CD4-positive, CD25-positive, alpha-beta regulatory T cell (primary cell): ENCODE data around the gene SGMS2. TPM values are rescaled to one million over a fixed set of nuclear protein-coding genes. Genes with fewer than 3 reads are reported as not detected.

Experiments used
- ATAC-seq, 2 donors: fragments of 150-1000 bp; cut with Tn5 transposase; one replicate each; pipeline ENCODE4 v1.10.0; 2021; ENCODE audit warnings: low read depth in 2 of 2, moderate number of reproducible peaks in 2 of 2, moderate library complexity in 1 of 2
- DNase-seq, 3 donors: peaks; one replicate each; pipeline versions ENCODE4 v3.0.0 to v3.0.0-alpha.2; 2012 to 2022; ENCODE audit warnings: mixed read lengths in 1 of 3
- H3K27ac ChIP-seq: one replicate; pipeline ENCODE4 v1.7.0; 2013; ENCODE audit warnings: mild to moderate bottlenecking, low read length; ENCODE audit not compliant: insufficient read depth, poor library complexity, severe bottlenecking
- H3K27me3 ChIP-seq: one replicate; pipeline ENCODE4 v1.7.0; 2013; ENCODE audit warnings: low read length; ENCODE audit not compliant: control insufficient read depth, insufficient read depth
- H3K36me3 ChIP-seq: one replicate; pipeline ENCODE4 v1.7.0; 2013; ENCODE audit warnings: mild to moderate bottlenecking, low read length, moderate library complexity; ENCODE audit not compliant: control insufficient read depth, insufficient read depth
- H3K4me1 ChIP-seq: 2 replicates; pipeline ENCODE4 v1.7.0; 2013; ENCODE audit warnings: mild to moderate bottlenecking, low read length; ENCODE audit not compliant: insufficient read depth, control insufficient read depth, poor library complexity, severe bottlenecking
- H3K4me3 ChIP-seq: one replicate; pipeline ENCODE4 v1.7.0; 2013; ENCODE audit warnings: low read depth, mild to moderate bottlenecking, low read length, moderate library complexity
- H3K9me3 ChIP-seq, 2 experiments: 1 replicate in 1 of 2; 2 replicates in 1 of 2; pipeline ENCODE4 v1.7.0; 2013; ENCODE audit warnings: low read length in 2 of 2, mild to moderate bottlenecking in 1 of 2, moderate library complexity in 1 of 2; ENCODE audit not compliant: control insufficient read depth in 2 of 2
- H3K27ac Mint-ChIP-seq, 3 donors: one replicate each; pipeline ENCODE4 v1.8.0; 2020 to 2022; ENCODE audit warnings: mild to moderate bottlenecking in 3 of 3, mixed read lengths in 3 of 3, moderate library complexity in 2 of 3
- H3K27me3 Mint-ChIP-seq: one replicate; pipeline ENCODE4 v1.8.0; 2022; ENCODE audit warnings: mild to moderate bottlenecking, mixed read lengths
- H3K36me3 Mint-ChIP-seq: one replicate; pipeline ENCODE4 v1.8.0; 2020; ENCODE audit warnings: mixed read lengths
- H3K4me1 Mint-ChIP-seq, 4 donors: one replicate each; pipeline ENCODE4 v1.8.0; 2020 to 2022; ENCODE audit warnings: mixed read lengths in 4 of 4, mild to moderate bottlenecking in 1 of 4
- H3K4me3 Mint-ChIP-seq, 4 donors: one replicate each; pipeline ENCODE4 v1.8.0; 2020 to 2022; ENCODE audit warnings: mild to moderate bottlenecking in 4 of 4, mixed read lengths in 4 of 4, moderate library complexity in 3 of 4
- H3K9me3 Mint-ChIP-seq, 7 donors: one replicate each; pipeline ENCODE4 v1.8.0; 2020 to 2022; ENCODE audit warnings: mixed read lengths in 7 of 7, mild to moderate bottlenecking in 3 of 7, moderate library complexity in 2 of 7
- polyA plus RNA-seq, 4 donors: library from polyadenylated mRNA; unstranded; fragments of 300-500 nt; fragmentation: Illumina TruSeq; gene quantifications; one replicate each; pipeline ENCODE4 v1.2.3, GENCODE V29; 2021
- total RNA-seq: library from RNA; stranded (reverse); gene quantifications from one replicate; pipeline ENCODE4 v1.2.3, GENCODE V29; 2022

The SGMS2 gene
- total and polyA plus RNA-seq, 5 donors from 2014 or later = not detected

DNA sequence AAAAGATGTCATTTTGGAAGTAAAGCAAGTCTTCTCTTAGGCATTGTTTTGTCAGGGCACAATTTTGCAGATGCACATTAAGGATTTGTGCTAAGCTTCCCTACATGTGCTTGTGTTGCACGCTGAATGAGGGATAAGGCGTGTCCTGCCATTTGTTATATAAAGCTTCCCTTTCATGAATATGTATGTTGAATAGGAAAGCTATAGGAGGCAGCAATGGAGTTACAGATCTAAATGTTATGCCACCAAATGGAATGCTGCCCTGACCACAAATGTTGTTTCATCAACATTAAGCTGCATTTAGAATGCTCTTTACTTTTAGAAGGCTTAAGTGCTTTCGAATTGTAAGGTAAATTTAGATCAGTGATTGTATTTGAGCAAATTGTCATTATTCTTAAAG lies 20.9 kb downstream of the SGMS2 start:
- Histone ChIP-seq H3K27me3 (no peaks in the 10 kb centered on the region), H3K36me3 (no peaks in the 10 kb centered on the region), H3K27ac (no peak overlapping the region), H3K9me3 (no peaks in the 10 kb centered on the region), H3K4me1 (no peaks in the 10 kb centered on the region), H3K4me3 (no peak overlapping the region)
- DNase-seq (no peak), ATAC-seq (no peak)
- Mint-ChIP-seq H3K27ac (no peak overlapping the region), H3K9me3 (peaks cover 0 to 2% (median 0%) of the 10 kb centered on the region in 7 donors), H3K4me3 (no peak overlapping the region), H3K27me3 (peaks cover 11% of the 10 kb centered on the region), H3K36me3 (no peaks in the 10 kb centered on the region), H3K4me1 (no peaks in the 10 kb centered on the region)

GRCh38 chr4:107850438-107850837 lies 25.7 kb downstream of the SGMS2 start:
- peaks cover 0 to 2% (median 0%) of the 10 kb centered on the region in 7 donors for H3K9me3 Mint-ChIP-seq
- Histone ChIP-seq H3K36me3 (no peaks in the 10 kb centered on the region), H3K27me3 (peaks cover 2% of the 10 kb centered on the region), H3K9me3 (no peaks in the 10 kb centered on the region), H3K4me1 (no peaks in the 10 kb centered on the region), H3K27ac (no peak overlapping the region), H3K4me3 (no peak overlapping the region)
- ATAC-seq (no peak), DNase-seq (no peak)
- no peaks in the 10 kb centered on the region for H3K36me3 Mint-ChIP-seq
- no peak overlapping the region for H3K4me3 Mint-ChIP-seq
- no peak overlapping the region for H3K27ac Mint-ChIP-seq
- peaks cover 13% of the 10 kb centered on the region for H3K27me3 Mint-ChIP-seq
- H3K4me1 Mint-ChIP-seq = no peaks in the 10 kb centered on the region

GRCh38 chr4:107853444-107854355 lies 29.0 kb downstream of the SGMS2 start:
- no peaks in the 10 kb centered on the region for H3K4me1 Mint-ChIP-seq
- H3K27me3 Mint-ChIP-seq = peaks cover 16% of the 10 kb centered on the region
- no peak overlapping the region for H3K27ac Mint-ChIP-seq
- peaks cover 2% of the 10 kb centered on the region for H3K27me3 ChIP-seq
- DNase-seq (no peak), ATAC-seq (no peak)
- H3K4me1 ChIP-seq = no peaks in the 10 kb centered on the region
- H3K4me3 ChIP-seq = no peak overlapping the region
- no peak overlapping the region for H3K4me3 Mint-ChIP-seq
- H3K27ac ChIP-seq = no peak overlapping the region
- no peaks in the 10 kb centered on the region for H3K36me3 Mint-ChIP-seq
- no peaks in the 10 kb centered on the region for H3K36me3 ChIP-seq
- H3K9me3 ChIP-seq = no peaks in the 10 kb centered on the region
- H3K9me3 Mint-ChIP-seq = no peaks in the 10 kb centered on the region

DNA sequence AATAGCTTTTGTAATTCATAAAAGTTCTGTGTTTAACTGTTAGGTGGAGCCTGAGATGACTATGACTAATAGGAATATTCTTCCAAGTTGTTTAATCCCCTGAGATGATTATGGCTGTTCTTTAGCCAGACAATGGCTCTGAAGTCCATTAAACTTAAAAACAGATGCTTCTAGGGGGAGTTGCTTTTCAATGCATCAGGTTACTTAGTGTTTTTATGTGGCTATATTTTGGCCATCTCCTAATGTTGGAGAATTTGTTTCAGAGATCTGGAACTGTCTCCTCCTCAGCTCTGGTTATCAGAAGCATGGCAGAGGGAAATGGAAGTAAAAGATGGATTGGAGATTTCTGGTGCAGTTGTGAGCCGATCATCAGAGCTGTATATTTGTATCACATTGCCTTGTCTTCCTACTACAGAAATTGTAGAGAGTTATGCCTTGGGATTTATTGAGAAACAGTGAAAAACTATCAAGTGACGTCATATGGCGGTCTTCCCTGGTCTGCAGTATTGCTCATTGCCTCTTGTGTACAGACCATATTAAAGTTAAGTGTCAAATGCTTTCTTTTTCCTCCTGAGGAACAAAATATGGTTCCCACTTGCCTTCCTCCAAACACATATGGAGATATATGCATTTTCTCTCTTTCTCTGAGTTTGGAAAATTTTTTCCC lies 29.8 kb downstream of the SGMS2 start:
- H3K9me3 ChIP-seq = no peaks in the 10 kb centered on the region
- H3K4me3 ChIP-seq = no peak overlapping the region
- H3K4me1 ChIP-seq = no peaks in the 10 kb centered on the region
- Mint-ChIP-seq H3K4me1 (no peaks in the 10 kb centered on the region), H3K9me3 (no peaks in the 10 kb centered on the region), H3K4me3 (no peak overlapping the region), H3K27me3 (peaks cover 16% of the 10 kb centered on the region), H3K27ac (no peak overlapping the region), H3K36me3 (no peaks in the 10 kb centered on the region)
- no peak overlapping the region for H3K27ac ChIP-seq
- H3K36me3 ChIP-seq = no peaks in the 10 kb centered on the region
- no peak for DNase-seq
- ATAC-seq = no peak
- H3K27me3 ChIP-seq = peaks cover 2% of the 10 kb centered on the region

GRCh38 chr4:107855723-107856122 lies 31.0 kb downstream of the SGMS2 start:
- Mint-ChIP-seq H3K36me3 (no peaks in the 10 kb centered on the region), H3K27me3 (peaks cover 16% of the 10 kb centered on the region), H3K9me3 (no peaks in the 10 kb centered on the region), H3K4me1 (no peaks in the 10 kb centered on the region), H3K27ac (no peak overlapping the region), H3K4me3 (no peak overlapping the region)
- no peaks in the 10 kb centered on the region for H3K36me3 ChIP-seq
- ATAC-seq = no peak
- H3K27ac ChIP-seq = no peak overlapping the region
- H3K4me1 ChIP-seq = no peaks in the 10 kb centered on the region
- H3K27me3 ChIP-seq = peaks cover 2% of the 10 kb centered on the region
- no peaks in the 10 kb centered on the region for H3K9me3 ChIP-seq
- DNase-seq = no peak
- no peak overlapping the region for H3K4me3 ChIP-seq

- no peaks in the 10 kb centered on the region for H3K36me3 Mint-ChIP-seq
- H3K4me1 Mint-ChIP-seq = no peaks in the 10 kb centered on the region
- no peak for ATAC-seq
- Histone ChIP-seq H3K9me3 (no peaks in the 10 kb centered on the region), H3K27ac (no peak overlapping the region), H3K27me3 (peaks cover 2% of the 10 kb centered on the region), H3K4me3 (no peak overlapping the region), H3K4me1 (no peaks in the 10 kb centered on the region), H3K36me3 (no peaks in the 10 kb centered on the region)
- no peak for DNase-seq
- H3K27ac Mint-ChIP-seq = no peak overlapping the region
- no peaks in the 10 kb centered on the region for H3K9me3 Mint-ChIP-seq
- peaks cover 12% of the 10 kb centered on the region for H3K27me3 Mint-ChIP-seq
- H3K4me3 Mint-ChIP-seq = no peak overlapping the region
Observed at GRCh38 chr4:107856901-107857300, 32.2 kb downstream of the SGMS2 start.

GRCh38 chr4:107857741-107858140 lies 33.0 kb downstream of the SGMS2 start:
- H3K27me3 ChIP-seq = peaks cover 2% of the 10 kb centered on the region
- no peak overlapping the region for H3K4me3 ChIP-seq
- Mint-ChIP-seq H3K4me1 (peaks cover 0 to 3% (median 0%) of the 10 kb centered on the region in 4 donors), H3K27me3 (peaks cover 14% of the 10 kb centered on the region), H3K36me3 (no peaks in the 10 kb centered on the region), H3K27ac (no peak overlapping the region), H3K9me3 (no peaks in the 10 kb centered on the region), H3K4me3 (no peak overlapping the region)
- no peak for DNase-seq
- H3K27ac ChIP-seq = no peak overlapping the region
- no peaks in the 10 kb centered on the region for H3K4me1 ChIP-seq
- ATAC-seq = no peak
- H3K36me3 ChIP-seq = no peaks in the 10 kb centered on the region
- no peaks in the 10 kb centered on the region for H3K9me3 ChIP-seq
